Suppressor macrophage (primary cell): ENCODE results near the gene CHRDL2.
A peak's percentile ranks its signal among the peaks of the same experiment; 100 is the strongest.

Source experiments
- DNase-seq, 4 experiments: peaks; one replicate each; pipeline ENCODE4 v3.0.0-alpha.2; 2020 to 2022

CHRDL2 gene

GRCh38 chr11:74684661-74685060, 46.6 kb downstream of the CHRDL2 start:
- DNase-seq: no peak

GRCh38 chr11:74683941-74684481, 47.2 kb downstream of the CHRDL2 start:
- no peak for DNase-seq

GRCh38 chr11:74683279-74683871, 47.9 kb downstream of the CHRDL2 start:
- DNase-seq: peak in 3 of 4 experiments; percentile 16 to 55 (median 40)

GRCh38 chr11:74682731-74683278, 48.4 kb downstream of the CHRDL2 start:
- DNase-seq: no peak

GRCh38 chr11:74681686-74682651, 49.3 kb downstream of the CHRDL2 start:
- DNase-seq: no peak

GRCh38 chr11:74680703-74681531, 50.3 kb downstream of the CHRDL2 start:
- DNase-seq: no peak

GRCh38 chr11:74680035-74680671, 51.1 kb downstream of the CHRDL2 start:
- DNase-seq: no peak

GRCh38 chr11:74679513-74679865, 51.7 kb downstream of the CHRDL2 start:
- DNase-seq: no peak

- DNase-seq: no peak
These were observed 52.4 kb downstream of the CHRDL2 start for GRCh38 chr11:74678591-74679512.

GRCh38 chr11:74678041-74678440, 53.2 kb downstream of the CHRDL2 start:
- no peak for DNase-seq

GRCh38 chr11:74677131-74677530, 54.1 kb downstream of the CHRDL2 start:
- no peak for DNase-seq

GRCh38 chr11:74676596-74676995, 54.6 kb downstream of the CHRDL2 start:
- DNase-seq: no peak

- no peak for DNase-seq
These were observed 55.5 kb downstream of the CHRDL2 start for GRCh38 chr11:74675761-74676160.

GRCh38 chr11:74673693-74674360, 57.4 kb downstream of the CHRDL2 start:
- DNase-seq: peak in 1 of 4 experiments; percentile 16

GRCh38 chr11:74672956-74673692, 58.1 kb downstream of the CHRDL2 start:
- peak; percentile 68 to 83 (median 75) for DNase-seq

GRCh38 chr11:74672332-74672955, 58.8 kb downstream of the CHRDL2 start:
- no peak for DNase-seq

GRCh38 chr11:74671520-74672196, 59.6 kb downstream of the CHRDL2 start:
- no peak for DNase-seq

GRCh38 chr11:74670171-74670570, 61.1 kb downstream of the CHRDL2 start:
- no peak for DNase-seq
